ENCODE data around the gene EPHA6.
"Not testable (repeated sequence)": the region's sequence is repeated elsewhere in the genome, so short reads cannot be mapped to it uniquely, and the experiment has no call there.

The EPHA6 gene

DNA sequence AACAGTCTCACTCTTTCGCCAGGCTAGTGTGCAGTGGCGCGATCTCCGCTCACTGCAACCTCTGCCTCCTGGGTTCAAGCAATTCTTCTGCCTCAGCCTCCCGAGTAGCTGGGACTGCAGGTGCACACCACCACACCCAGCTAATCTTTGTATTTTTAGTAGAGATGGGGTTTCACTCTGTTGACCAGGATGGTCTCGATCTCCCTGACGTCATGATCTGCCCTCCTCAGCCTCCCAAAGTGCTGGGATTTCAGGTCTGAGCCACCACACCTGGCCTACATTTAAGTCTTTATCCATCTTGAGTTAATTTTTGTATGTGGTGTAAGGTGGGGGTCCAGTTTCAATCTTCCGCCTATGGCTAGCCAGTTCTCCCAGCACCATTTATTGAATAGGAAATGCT lies 211.2 kb downstream of the EPHA6 start:
- DNase-seq (ENCODE audit: low spot score): not testable (repeated sequence)

DNA sequence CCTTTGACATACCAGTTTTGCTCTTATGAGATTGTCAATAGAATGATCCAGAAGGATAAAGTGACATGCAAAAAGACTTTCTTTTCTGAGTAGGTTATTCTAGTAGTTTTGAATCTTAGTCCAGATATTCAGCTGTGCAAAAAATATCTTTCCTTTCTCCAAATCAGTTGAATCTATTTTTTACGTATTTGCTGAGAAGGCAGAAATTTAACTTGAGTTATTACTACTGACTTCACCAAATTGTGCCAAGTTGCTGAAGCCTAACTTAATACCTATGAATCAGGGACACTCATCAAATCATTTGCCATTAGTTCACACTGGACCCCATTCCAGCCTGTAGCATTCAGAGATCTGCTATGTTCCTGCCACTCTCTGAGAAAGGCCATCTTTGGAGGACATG lies 215.6 kb downstream of the EPHA6 start:
- no peak for DNase-seq (ENCODE audit: low spot score)

DNA sequence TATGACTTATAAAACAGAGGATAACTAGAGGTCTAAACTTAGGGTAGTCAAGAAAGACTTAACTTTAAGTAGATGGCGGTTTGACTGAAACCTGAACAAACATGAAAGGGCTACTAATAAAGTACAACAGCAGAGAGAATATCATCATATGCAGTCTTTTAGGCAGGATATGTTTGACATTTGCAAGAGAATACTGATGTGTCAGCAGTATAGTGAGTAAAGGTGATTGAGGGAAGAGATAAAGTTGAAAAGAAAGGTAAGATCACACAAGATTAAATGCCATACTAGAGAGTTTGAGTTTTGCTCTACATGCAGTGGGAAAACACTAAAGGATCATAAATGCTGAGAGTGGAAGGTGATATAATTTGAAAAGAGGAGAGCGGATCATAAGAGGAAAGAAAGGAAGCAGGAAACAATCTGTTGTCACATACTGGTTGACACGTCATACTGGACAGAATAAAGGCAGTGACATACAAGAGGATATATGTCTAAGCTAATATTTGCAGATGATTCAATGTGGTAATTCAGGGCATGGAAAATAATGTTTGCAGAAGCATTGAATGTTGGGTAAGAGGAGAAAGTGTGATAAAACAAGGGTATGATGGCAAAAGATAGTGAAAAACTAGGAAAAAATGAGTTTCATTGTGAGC lies 223.0 kb downstream of the EPHA6 start:
- no peak for DNase-seq (ENCODE audit: low spot score)

DNA sequence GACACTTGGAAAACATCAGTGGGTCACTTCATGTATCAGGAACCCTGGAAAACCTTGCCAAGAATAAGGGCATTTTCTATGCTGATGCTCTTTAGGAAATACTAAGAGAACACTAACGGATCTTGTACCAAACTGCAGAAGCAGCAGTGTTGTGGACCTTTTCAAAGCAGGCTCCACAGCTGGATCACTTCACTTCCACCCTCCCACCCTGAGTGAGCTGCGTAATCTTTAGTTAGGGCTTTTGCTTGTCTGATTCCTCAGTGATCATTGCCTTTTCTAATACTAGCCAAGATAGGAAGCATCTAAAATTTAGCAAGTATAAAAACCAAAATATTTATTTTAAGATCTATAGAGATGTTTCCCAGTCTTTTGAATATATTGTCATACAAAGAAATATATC lies 229.0 kb downstream of the EPHA6 start:
- no peak for DNase-seq (ENCODE audit: low spot score)

DNA sequence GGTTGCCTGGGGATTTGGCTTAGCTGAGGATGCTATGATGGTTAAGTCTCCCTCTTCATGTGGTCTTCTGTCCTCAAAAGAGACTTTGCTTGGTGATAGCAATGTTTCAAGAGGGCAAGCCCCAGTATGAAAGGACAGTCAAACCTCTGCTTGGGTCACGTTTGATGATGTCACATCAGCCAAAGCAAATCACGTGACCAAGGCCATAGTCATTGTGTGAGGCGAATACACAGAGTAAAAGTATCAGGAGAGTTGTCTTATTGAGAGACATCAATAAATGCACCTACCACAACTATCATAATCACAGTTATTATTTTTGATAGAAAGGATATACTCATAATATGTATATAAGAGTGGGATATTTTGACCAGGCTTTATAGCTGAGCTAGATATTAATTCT lies 243.0 kb downstream of the EPHA6 start:
- DNase-seq (ENCODE audit: low spot score): no peak

DNA sequence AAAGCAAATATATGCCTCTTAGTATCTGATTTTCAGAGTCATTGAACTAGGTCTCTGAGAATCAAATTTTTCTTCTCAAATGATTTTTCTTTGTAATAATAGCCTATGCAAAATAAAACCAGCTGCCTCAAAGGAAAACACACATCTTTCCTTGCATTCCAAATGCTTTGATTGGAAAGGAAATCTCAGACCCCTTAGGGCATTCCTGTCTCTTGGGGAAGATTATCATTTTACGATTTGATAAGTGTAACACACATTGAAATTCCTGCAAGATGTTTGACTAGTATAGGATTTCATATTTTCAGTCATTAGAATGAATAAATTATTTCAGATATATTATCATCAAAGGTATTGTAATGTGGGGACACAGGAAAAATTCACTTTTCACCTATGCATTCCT lies 244.8 kb downstream of the EPHA6 start:
- DNase-seq (ENCODE audit: low spot score): no peak

DNA sequence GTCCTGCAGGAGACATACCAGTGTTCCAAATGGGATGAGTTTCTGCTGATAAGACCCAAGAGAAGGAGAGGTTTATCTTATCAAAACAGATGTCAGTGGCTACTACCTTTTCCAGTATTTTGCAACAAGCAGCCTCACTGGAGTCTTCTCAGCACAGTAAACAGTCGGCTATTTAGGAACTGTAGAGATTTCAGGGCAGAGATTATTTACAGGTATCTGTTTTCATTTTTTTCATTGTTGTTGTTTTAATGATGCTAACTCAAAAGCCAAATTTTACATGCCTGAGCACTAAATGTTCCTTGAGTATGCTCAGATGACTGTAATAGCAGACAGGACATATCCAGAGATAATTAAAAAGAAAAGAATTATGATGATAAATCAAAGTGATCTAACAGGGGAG lies 252.1 kb downstream of the EPHA6 start:
- DNase-seq (ENCODE audit: low spot score): no peak

DNA sequence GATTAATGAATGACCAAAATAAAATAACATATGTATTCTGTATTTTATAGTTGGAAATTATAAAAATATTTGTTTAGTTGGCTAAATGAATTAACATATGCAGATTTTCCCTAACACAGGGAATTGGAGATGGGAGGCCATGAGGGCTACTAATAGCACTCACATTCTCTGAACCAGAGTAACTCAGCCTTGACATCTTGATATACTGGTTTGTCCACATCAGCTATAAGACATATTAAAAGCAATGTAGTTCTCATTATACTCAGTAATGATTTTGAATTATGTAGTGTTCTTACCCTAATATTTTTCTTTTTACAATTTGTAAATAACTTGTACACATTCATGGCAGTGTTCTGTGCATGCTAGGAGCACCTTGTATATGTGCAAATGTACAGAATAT lies 255.9 kb downstream of the EPHA6 start:
- DNase-seq (ENCODE audit: low spot score): no peak

DNA sequence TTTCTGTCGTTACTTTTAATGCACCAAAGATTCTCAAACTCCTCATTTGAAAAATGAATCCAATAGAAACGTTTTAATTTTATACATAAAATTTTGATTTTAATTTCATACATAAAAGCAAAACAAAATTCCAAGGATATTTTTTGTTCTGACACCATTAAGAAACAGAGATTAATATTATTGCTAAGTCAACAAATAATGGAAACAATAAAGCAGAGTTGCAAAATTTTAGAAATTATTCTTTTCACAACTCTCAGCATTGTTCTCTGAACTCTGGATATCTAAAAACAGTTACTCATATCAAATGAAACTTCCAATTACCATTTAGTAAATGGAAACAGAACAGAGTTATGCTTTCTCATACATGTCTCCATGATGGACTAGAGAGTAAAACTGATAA lies 260.2 kb downstream of the EPHA6 start:
- DNase-seq (ENCODE audit: low spot score): no peak

DNA sequence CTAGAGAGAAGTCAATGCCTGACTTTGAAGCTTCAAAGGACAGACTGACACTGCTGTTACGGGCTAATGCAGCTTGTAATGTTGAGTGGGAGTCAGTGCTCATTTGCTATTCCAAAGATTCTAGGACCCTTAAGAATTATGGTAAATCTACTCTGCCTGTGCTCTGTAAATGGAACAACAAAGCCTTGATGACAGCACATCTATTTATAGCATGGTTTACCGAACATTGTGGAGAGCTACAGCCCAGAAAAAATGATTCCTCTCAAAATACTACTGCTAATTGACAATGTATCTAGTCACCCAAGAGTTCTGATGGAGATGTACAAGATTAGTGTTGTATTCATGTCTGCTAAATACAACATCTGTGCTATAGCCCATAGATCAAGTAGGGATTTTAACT lies 262.3 kb downstream of the EPHA6 start:
- DNase-seq (ENCODE audit: low spot score): no peak

DNA sequence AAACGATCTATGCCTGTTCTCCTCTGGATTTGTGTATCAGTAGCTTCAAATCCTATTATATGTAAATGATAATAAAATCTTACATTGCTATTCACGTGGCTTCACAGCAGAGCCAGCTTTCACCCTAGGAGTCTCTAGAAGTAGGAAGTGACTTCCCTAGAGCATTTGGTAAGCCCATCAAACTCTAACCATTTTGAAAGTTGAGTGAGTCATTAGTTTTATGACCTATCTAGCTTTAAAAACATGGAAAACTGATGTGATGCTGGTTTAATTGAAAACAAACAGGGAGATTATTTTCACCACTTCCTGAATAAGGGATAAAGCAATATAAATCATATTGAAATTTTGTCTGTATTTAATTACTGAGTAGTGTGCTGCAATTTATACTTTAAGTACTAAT lies 275.2 kb downstream of the EPHA6 start:
- no peak for DNase-seq (ENCODE audit: low spot score)

DNA sequence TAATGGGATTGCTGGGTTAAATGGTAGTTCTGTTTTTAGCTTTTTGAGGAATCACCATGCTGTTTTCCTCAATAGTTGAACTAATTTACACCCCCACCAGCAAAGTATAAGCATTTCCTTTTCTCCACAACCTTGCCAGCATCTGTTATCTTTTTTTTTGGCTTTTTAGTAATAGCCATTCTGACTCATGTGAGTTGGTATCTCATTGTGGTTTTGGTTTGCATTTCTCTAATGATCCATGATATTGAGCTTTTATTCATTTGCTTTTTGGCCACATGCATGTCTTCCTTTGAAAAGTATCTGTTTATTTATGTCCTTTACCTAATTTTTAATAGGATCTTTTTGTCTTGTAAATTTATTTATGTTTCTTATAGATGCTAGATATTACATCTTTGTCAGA lies 288.2 kb downstream of the EPHA6 start:
- DNase-seq (ENCODE audit: low spot score): no peak

DNA sequence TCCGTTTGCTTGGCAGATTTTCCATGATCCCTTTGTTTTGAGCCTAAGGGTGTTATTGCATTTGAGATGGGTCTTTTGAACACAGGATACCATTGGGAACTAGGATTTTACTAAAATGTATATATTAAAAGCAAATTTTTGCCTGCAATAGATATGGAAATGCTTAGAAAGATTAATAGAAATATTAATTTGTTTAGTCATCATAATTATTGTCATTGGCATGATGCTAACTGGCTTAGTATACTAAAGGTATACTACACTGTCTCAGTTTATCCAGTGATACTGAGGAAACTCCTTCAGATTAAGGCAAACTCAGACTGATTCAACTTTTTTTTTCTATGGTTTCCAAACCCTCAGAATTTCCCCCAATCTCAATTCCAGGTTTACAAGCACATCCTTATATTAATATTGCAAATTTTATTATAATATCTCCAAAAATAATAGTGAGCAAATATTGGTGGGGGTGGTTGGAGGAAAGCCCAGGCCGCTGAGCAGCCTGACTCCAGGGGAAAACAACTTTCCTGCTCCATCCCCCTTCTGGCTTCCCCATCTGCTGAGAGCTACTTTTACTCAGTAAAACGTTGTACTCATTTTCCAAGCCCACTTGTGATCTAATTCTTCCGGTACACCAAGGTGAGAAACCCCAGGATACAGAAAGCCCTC lies 291.7 kb downstream of the EPHA6 start:
- DNase-seq (ENCODE audit: low spot score): no peak

DNA sequence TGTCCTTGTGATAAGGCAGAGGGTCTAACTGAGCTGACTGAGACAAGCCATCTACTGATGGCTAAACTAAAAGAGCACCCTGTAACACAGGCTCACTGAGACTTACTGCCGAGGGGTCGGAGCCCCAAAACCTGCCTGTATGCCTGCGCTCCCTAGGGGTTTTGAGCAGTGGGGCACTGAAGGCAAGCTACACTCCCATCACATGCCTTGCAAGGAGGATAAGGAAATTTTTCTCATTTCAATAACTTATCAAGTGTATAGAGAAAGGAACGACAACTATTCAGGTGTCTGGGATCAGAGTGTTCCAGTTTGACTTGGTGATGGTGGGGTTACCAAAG lies 292.2 kb downstream of the EPHA6 start:
- DNase-seq (ENCODE audit: low spot score): no peak

DNA sequence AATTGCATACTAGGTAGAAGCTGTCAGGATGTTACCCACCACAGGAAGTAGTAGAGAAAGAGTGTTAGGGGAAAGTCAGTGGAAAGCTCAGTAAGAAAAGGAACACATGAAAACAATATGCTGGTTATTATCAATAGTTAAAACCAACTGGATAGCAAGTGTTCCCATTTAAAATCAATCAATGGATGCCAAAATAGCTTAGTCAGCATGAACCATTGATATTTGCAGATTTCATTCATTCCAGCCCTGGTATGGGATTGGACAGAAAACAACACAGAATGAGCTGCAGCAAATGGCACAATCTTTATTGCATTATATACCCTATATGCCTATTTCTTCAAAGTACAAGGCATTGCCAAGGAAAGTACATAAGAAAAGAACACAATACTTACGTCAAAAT lies 293.7 kb downstream of the EPHA6 start:
- no peak for DNase-seq (ENCODE audit: low spot score)

DNA sequence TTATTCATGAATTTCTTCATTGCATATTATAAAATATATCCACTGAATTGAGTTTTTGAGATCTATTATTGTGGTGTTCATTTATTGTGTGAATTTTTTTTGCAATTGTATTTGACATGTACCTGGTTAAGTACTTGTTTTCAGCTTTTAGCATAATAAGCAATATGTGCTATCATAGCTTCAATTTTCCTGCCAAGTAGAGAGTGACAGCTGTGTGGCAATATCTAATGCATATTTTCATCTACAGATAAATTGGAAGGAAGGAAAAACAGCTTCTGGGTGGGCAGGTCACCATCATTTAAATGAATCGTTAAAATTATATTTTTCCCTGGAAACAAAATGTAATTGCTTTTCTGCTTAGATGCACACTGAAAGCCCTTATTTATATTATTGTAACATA lies 296.9 kb downstream of the EPHA6 start:
- DNase-seq (ENCODE audit: low spot score): no peak

DNA sequence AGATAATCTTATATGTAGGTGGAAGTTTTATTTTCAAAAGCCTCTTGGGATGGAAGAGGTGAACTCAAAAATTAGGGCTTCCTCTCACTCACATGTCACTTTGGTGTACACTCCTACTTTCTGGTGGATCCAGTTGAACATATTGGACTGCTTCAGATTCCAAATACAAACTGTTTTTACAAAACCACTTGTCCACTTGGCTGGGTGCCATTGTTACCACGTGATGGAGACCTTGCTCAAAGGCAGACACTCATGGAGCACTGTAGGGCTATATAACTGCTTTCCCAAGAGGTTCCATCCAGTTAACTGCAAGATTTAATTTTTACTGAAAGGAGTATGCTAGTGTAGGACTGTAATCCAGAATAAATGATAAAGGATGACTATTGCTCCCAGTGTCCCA lies 307.0 kb downstream of the EPHA6 start:
- no peak for DNase-seq (ENCODE audit: low spot score)

DNA sequence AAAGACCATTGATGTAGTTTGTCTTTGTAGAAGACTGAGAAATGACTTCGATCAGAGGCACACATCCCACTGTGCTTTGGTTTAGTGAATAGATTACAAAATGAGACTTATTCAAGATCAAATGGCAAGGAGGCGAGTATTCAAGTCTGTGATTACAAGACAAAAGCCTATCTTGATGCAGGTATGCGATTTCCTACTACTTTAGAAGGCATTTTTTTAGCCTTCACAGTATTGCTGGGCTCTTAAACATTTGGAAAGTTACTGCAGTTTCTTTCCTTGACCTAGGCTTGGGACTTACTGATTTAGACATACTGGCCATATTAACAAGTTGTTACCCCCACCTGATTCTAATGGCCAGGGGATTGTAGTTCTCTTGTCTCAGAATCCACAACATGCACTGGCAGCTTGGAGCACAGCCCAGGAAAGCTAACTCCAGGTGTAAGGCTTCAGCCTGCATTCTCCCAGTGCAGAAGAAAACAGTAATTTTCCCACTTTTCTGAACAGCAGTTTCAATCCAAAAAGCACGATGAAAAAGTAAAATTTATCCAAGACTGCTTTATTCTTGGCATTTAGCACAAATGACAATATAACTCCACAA lies 311.6 kb downstream of the EPHA6 start:
- DNase-seq (ENCODE audit: low spot score): no peak

DNA sequence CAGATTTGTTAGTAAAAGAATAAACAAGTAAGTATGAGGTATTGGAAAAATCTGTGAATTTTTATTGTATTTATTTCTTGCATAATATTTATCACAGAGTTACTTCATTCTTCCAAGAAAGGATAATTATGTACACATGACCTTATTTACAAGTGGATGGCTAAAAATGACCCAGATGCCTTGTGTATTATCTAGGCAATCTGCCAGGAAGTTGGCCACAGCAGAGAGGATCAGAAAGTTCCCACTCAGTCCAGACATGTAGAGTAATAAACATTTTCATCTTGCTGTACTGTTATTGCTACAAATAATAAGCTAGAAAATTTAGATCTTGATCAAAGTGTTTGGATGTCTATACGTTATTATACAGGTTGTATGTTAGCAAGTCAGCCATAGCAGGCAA lies 317.1 kb downstream of the EPHA6 start:
- no peak for DNase-seq (ENCODE audit: low spot score)

DNA sequence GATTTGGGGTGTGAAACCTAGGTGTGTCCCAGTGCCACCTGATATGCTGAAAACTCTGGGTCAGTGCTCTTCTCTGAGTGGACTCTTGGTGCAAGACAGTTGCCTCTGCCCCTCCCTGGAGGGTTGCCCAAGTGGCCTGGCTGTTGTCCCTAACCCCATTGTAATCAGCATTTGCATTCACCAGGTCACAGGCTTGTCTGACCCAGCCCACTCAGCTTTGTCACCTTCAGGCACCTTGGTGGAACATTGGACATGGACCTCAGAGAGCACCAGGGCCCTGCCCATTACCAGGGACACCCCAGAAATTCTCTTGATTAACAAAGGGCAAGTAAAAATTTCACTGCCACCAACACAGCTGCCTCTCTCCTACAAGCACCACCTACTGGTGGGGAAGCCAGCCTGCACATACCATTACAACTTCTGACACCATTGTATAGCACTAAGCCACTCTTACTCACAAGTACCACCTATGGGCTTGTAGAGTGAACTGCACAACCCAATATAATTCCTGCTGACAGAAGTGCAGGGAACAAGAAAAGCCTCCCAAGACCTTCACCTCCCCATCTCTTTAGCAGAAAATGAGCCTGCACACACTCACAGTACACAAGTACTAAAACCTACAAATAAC lies 324.6 kb downstream of the EPHA6 start:
- no peak for DNase-seq (ENCODE audit: low spot score)

DNA sequence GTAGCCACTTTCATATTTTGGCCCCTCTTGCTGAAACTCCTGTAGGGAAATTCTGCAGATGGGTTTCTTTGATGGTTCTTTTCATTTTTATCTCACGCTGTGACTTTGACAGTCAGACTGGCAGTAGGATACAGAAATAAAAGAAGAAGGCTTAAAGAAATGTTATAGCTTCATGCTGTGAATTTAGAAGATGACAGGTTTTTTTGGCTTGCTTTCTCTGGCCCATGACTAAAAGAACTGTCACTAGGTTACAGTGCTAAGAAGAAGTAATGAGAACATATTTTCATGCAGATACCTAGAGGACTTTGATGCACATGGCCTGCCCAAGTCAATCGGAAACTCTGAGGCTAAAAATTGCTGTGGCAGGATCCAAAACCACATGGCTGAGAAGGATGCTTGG lies 334.5 kb downstream of the EPHA6 start:
- no peak for DNase-seq (ENCODE audit: low spot score)

DNA sequence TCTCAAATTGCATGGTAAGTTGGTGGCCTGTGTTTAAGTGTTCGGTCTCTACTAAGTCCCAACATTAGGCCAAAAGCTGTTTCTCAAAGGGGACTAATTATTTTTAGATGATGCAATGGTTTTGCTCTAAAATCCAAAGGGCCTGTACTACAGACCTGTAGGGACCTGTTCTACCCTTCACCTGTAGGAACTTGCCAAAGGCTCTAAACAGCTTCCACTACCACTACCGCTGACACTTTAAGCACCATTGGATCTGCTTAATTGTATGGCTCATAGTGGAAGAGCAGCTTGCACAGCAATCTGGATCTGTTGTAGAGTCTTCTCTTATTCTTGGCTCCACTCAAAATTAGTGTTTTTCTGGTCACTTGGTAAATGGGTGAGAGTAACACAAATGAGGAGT lies 346.8 kb downstream of the EPHA6 start:
- no peak for DNase-seq (ENCODE audit: low spot score)

DNA sequence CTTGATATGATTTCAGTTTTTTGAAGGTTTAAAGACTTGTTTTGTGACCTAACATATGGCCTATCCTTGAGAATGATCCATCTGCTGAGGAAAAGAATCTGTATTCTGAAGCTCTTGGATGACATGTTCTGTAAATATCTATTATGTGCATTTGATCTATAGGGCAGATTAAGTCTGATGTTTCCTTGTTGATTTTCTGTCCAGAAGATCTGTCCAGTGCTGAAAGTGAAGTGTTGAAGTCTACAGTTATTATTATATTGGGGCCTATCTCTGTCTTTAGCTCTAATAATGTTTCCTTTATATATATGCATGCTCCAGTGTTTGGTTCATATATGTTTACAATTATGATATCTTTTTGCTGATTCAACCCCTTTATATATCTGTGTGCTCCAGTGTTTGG lies 362.8 kb downstream of the EPHA6 start:
- no peak for DNase-seq (ENCODE audit: low spot score)

DNA sequence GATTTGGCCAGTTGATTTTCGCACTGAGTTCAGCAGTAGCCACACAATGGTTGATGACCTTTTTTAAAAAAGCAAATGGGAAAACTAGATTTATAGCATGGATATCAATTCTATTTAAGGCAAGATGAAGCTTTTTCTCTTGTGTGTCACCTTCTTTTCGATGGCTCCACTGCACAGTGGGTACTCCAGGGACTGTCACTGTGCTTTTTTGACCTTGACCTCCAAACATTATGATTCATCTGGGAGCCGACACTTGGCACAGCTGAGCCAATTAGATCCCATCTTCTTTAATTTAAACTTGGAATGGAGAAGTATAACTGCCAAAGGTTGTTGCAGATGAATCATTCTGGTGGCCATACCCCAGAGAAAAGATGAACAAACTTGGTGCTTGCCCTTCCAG lies 367.3 kb downstream of the EPHA6 start:
- no peak for DNase-seq (ENCODE audit: low spot score)

Measured in LoVo (cell line).